Endothelial cell of umbilical vein (primary cell): ENCODE data around the gene GFOD1. TPM values are rescaled to one million over a fixed set of nuclear protein-coding genes. Genes with fewer than 3 reads are reported as not detected.

Experiments
- BruUV-seq: library from RNA; stranded (reverse); fragments of 400-500 nt; replicated peaks from 2 replicates; lab custom pipeline; 2021; lab: Mats Ljungman, UMichigan
- CTCF ChIA-PET: fragments of 300-600, 350-600 bp; sonication (Branson Sonifier 250); formaldehyde crosslinking; loops from one replicate; lab custom pipeline; 2021; ENCODE audit warnings: antibody characterized with exemption, inconsistent platforms; lab: Charles Lee
- POLR2A ChIA-PET: fragments of 300-600, 350-600 bp; sonication (Branson Sonifier 250); formaldehyde crosslinking; loops from one replicate; lab custom pipeline; 2021; ENCODE audit warnings: antibody characterized with exemption, inconsistent platforms; lab: Charles Lee
- DNase-seq: peaks from one replicate; pipeline ENCODE4 v3.0.0-alpha.2; 2011; ENCODE audit warnings: low read depth, low spot score
- FAIRE-seq: peaks from 2 replicates; lab custom pipeline; 2011; peaks lifted over from hg19 to GRCh38; lab: Jason Lieb, UNC
- H2AFZ ChIP-seq: 2 replicates; pipeline ENCODE4 v1.6.0; 2012; ENCODE audit warnings: low read depth, low read length, control low read depth, inconsistent platforms
- H3K27ac ChIP-seq: 2 replicates; pipeline ENCODE4 v1.5.1; 2011; ENCODE audit warnings: low read depth, mild to moderate bottlenecking, control low read depth, low read length, moderate library complexity; ENCODE audit not compliant: insufficient read depth
- H3K27me3 ChIP-seq, 2 experiments: 2 replicates each; pipeline versions ENCODE4 v1.6.0 to v1.6.1; 2011; ENCODE audit warnings: low read length in 2 of 2, mixed read lengths in 1 of 2; ENCODE audit not compliant: control insufficient read depth in 2 of 2, insufficient read depth in 2 of 2
- H3K36me3 ChIP-seq, 2 experiments: 2 replicates in 1 of 2; 3 replicates in 1 of 2; pipeline ENCODE4 v1.5.1; 2011; ENCODE audit warnings: low read length in 2 of 2, mild to moderate bottlenecking in 1 of 2, moderate library complexity in 1 of 2; ENCODE audit not compliant: control insufficient read depth in 2 of 2, insufficient read depth in 2 of 2; ENCODE audit errors: extremely low read depth in 1 of 2
- H3K4me1 ChIP-seq: 3 replicates; pipeline ENCODE4 v1.5.1; 2011; ENCODE audit warnings: mild to moderate bottlenecking, low read length; ENCODE audit not compliant: control insufficient read depth, insufficient read depth; ENCODE audit errors: extremely low read depth
- H3K4me2 ChIP-seq: 2 replicates; pipeline ENCODE4 v1.6.1; 2011; ENCODE audit warnings: low read length, control low read depth, mixed read lengths; ENCODE audit not compliant: insufficient read depth
- H3K4me3 ChIP-seq, 3 experiments: fragments of 200-600 bp in 1 of 3; sonication (generic), shearing (Covaris generic) in 1 of 3; replicated peaks in 1 of 3; 2 replicates each; pipeline ENCODE4 v1.5.1; 2011 to 2016; ENCODE audit warnings: control low read depth in 3 of 3, low read length in 3 of 3, mild to moderate bottlenecking in 2 of 3, inconsistent platforms in 1 of 3, low read depth in 1 of 3, moderate library complexity in 1 of 3; ENCODE audit not compliant: insufficient read depth in 1 of 3
- H3K79me2 ChIP-seq: 2 replicates; pipeline ENCODE4 v1.6.0; 2012; ENCODE audit warnings: low read length, inconsistent platforms; ENCODE audit not compliant: control insufficient read depth, insufficient read depth
- H3K9ac ChIP-seq: replicated peaks from 2 replicates; pipeline ENCODE3; 2011; ENCODE audit warnings: low read length, control low read depth; ENCODE audit not compliant: insufficient read depth; ENCODE audit errors: extremely low read depth
- H3K9me1 ChIP-seq: replicated peaks from 3 replicates; pipeline ENCODE4 v1.6.0; 2011; ENCODE audit warnings: mild to moderate bottlenecking, low read length; ENCODE audit not compliant: control insufficient read depth, insufficient read depth; ENCODE audit errors: extremely low read depth
- H3K9me3 ChIP-seq: replicated peaks from 2 replicates; pipeline ENCODE4 v1.5.1; 2012; ENCODE audit warnings: low read length, inconsistent platforms; ENCODE audit not compliant: control insufficient read depth, insufficient read depth
- H4K20me1 ChIP-seq: replicated peaks from 2 replicates; pipeline ENCODE3; 2011; ENCODE audit warnings: mild to moderate bottlenecking, low read length; ENCODE audit not compliant: control insufficient read depth, insufficient read depth; ENCODE audit errors: extremely low read depth
- EZH2 ChIP-seq: IDR thresholded peaks from 2 replicates; pipeline ENCODE4 v1.6.1; 2012; ENCODE audit warnings: borderline replicate concordance, low read depth, mild to moderate bottlenecking, moderate library complexity, low read length, inconsistent platforms; ENCODE audit not compliant: severe bottlenecking
- FOS ChIP-seq: IDR thresholded peaks from 2 replicates; pipeline ENCODE4 v1.6.1; 2011; ENCODE audit warnings: mild to moderate bottlenecking, low read length, moderate library complexity, borderline replicate concordance; ENCODE audit not compliant: insufficient read depth
- GATA2 ChIP-seq: IDR thresholded peaks from 2 replicates; pipeline ENCODE4 v1.7.0; 2011; ENCODE audit warnings: low read depth, mild to moderate bottlenecking, moderate library complexity, mixed read lengths, low read length; ENCODE audit not compliant: insufficient read length, insufficient read depth
- JUN ChIP-seq: IDR thresholded peaks from 2 replicates; pipeline ENCODE4 v1.6.1; 2011; ENCODE audit warnings: borderline replicate concordance, low read depth; ENCODE audit not compliant: insufficient read length, insufficient read depth
- POLR2A ChIP-seq: IDR thresholded peaks from 2 replicates; pipeline ENCODE4 v1.6.1; 2012; ENCODE audit warnings: low read depth, mild to moderate bottlenecking, control low read depth, low read length
- POLR2AphosphoS5 ChIP-seq: IDR thresholded peaks from 2 replicates; pipeline ENCODE4 v1.6.1; 2012; ENCODE audit warnings: low read depth, mild to moderate bottlenecking, control low read depth, low read length, moderate library complexity; ENCODE audit not compliant: insufficient read depth
- dilution Hi-C: fragments of 300-500 bp; cut with MboI; formaldehyde crosslinking; loops from one replicate; pipeline ENCODE4 v1.15.0; 2019; ENCODE audit warnings: low sequenced_read_pairs; ENCODE audit not compliant: extremely low pct_ligation_motif_present
- intact Hi-C: fragments of 100-400 bp; cut with micrococcal nuclease; formaldehyde crosslinking; loops from one replicate; pipeline ENCODE4 v1.10.0; 2022
- polyA plus RNA-seq, 4 experiments: library from polyadenylated mRNA; depleted of rRNA in 3 of 4; stranded (reverse) in 3 of 4; unstranded in 1 of 4; fragments of >200 nt; gene quantifications; 2 replicates each; pipeline versions ENCODE4 v1.2.1 to v1.2.3, GENCODE V29; 2011 to 2012; ENCODE audit warnings: missing spikeins in 1 of 4
- total RNA-seq: library from RNA; stranded (reverse); gene quantifications from 2 replicates; pipeline ENCODE4 v1.2.3, GENCODE V29; 2021
- TF ChIP-seq, protein P1 (sequence below): IDR thresholded peaks from 2 replicates; pipeline ENCODE4 v1.6.1; 2011; ENCODE audit not compliant: insufficient read depth, insufficient read length
- TF ChIP-seq, protein P2 (sequence below), 2 donors: IDR thresholded peaks; 1 replicate in 1 of 2; 2 replicates in 1 of 2; pipeline ENCODE4 v1.5.1; 2011; ENCODE audit warnings: low read length in 2 of 2, mild to moderate bottlenecking in 2 of 2, moderate library complexity in 2 of 2, control low read depth in 1 of 2, inconsistent platforms in 1 of 2, low read depth in 1 of 2; ENCODE audit not compliant: insufficient read depth in 1 of 2; ENCODE audit errors: extremely low read depth in 1 of 2

GFOD1 gene
- total and polyA plus RNA-seq, 2 donors (not counting 3 experiments of a cell fraction or from before 2014, with no cell fraction given) = 12.1 to 24.1 TPM

DNA sequence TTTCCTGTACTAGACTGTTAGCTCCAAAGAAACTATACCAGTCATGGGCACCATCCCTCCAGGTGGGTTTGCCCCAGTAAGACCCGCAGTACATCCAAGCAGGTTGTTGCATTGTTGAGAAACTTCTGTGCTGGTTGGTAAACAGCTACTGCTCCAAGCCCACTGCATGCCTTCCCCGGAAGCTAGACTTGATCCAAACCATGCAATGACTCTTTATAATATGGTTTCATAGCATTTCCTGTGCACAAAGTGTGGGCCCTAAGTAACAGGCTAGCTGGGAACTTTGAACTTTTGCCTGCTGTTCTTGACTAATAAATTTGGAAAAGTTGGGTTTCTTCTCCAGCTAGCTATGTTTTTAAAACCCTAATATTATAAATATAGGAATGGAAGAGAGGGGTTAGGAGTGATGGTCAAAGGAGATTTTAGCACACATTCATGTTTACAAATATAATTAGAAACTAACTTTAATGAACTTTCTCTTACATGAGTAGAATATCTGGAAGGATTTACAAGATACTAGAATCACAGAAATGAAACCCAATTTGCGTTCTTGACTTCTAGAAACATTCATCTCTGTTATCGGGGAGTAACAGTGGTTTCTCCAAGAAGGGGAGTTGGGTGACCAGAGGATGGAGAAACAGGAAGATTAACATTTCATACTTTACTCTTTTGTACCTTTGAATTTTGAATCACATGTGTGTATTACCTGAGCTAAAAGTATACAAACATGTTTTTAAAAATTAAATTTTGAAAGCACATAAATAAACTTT, 51.7 kb downstream of the GFOD1 start:
- Histone ChIP-seq H3K27ac (no peak overlapping the region), H4K20me1 (no peaks in the 10 kb centered on the region), H3K9me3 (no peaks in the 10 kb centered on the region), H3K36me3 (no peaks in the 10 kb centered on the region), H3K9me1 (no peaks in the 10 kb centered on the region), H3K27me3 (no peaks in the 10 kb centered on the region), H3K4me3 (no peak overlapping the region), H2AFZ (no peak overlapping the region), H3K9ac (no peak overlapping the region), H3K4me2 (no peak overlapping the region), H3K4me1 (no peaks in the 10 kb centered on the region), H3K79me2 (peaks cover 2% of the 10 kb centered on the region)
- POLR2A ChIA-PET = no interaction called here
- no TSS peak for BruUV-seq
- CTCF ChIA-PET = interaction anchor here (1.0 to 1.4 kb wide), 2 partner anchors 9 to 14 kb away, joined by 3 to 6 read pairs; no protein-coding TSS in a partner anchor
- intact Hi-C loops (no loop called here), dilution Hi-C loops (no loop called here)
- TF ChIP-seq JUN (no peak), EZH2 (no peak), POLR2AphosphoS5 (no peak), FOS (no peak), POLR2A (no peak), GATA2 (no peak)
- TF ChIP-seq, protein P1, sequence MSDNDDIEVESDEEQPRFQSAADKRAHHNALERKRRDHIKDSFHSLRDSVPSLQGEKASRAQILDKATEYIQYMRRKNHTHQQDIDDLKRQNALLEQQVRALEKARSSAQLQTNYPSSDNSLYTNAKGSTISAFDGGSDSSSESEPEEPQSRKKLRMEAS = no peak
- TF ChIP-seq, protein P2, sequence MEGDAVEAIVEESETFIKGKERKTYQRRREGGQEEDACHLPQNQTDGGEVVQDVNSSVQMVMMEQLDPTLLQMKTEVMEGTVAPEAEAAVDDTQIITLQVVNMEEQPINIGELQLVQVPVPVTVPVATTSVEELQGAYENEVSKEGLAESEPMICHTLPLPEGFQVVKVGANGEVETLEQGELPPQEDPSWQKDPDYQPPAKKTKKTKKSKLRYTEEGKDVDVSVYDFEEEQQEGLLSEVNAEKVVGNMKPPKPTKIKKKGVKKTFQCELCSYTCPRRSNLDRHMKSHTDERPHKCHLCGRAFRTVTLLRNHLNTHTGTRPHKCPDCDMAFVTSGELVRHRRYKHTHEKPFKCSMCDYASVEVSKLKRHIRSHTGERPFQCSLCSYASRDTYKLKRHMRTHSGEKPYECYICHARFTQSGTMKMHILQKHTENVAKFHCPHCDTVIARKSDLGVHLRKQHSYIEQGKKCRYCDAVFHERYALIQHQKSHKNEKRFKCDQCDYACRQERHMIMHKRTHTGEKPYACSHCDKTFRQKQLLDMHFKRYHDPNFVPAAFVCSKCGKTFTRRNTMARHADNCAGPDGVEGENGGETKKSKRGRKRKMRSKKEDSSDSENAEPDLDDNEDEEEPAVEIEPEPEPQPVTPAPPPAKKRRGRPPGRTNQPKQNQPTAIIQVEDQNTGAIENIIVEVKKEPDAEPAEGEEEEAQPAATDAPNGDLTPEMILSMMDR (IDR thresholded peaks at IDR 0.05; ENCODE audit: extremely low read depth in 1 of 2, insufficient read depth in 1 of 2, low read depth in 1 of 2, low read length in 2 of 2) = no peak
- no peak for FAIRE-seq
- DNase-seq = no peak
